Peyer's patch (tissue), 4 donors: Measurements from ENCODE around the gene ACTR1A.

Experiments
- CTCF ChIP-seq, 6 experiments: fragments of 450-650 bp in 4 of 6; fragments of 200-600 bp in 2 of 6; sonication (generic) in 1 of 6; IDR thresholded peaks; one replicate each; pipeline ENCODE4 v1.5.1; 2017 to 2019; ENCODE audit warnings: antibody characterized with exemption in 6 of 6, mild to moderate bottlenecking in 3 of 6, moderate library complexity in 1 of 6
- POLR2A ChIP-seq, 2 donors: fragments of 450-650 bp; IDR thresholded peaks; one replicate each; pipeline ENCODE4 v1.5.1; 2017; ENCODE audit warnings: antibody characterized with exemption in 2 of 2, mild to moderate bottlenecking in 2 of 2, moderate library complexity in 2 of 2

- no peak for TF ChIP-seq CTCF (IDR thresholded peaks at IDR 0.05)
- TF ChIP-seq POLR2A (IDR thresholded peaks at IDR 0.05) = no peak
Measured at GRCh38 chr10:102455893-102456471, 46.5 kb downstream of the ACTR1A start.
